Keratinocyte (primary cell): Measurements from ENCODE around the gene GRM1. TPM values are rescaled to one million over a fixed set of nuclear protein-coding genes. Genes with fewer than 3 reads are reported as not detected.

Source experiments
- DNase-seq: peaks from one replicate; pipeline ENCODE4 v3.0.0-alpha.2; 2011; ENCODE audit warnings: low read depth, missing footprints, low spot score
- FAIRE-seq: peaks from 2 replicates; lab custom pipeline; 2011; peaks lifted over from hg19 to GRCh38; lab: Jason Lieb, UNC
- H2AFZ ChIP-seq: 2 replicates; pipeline ENCODE4 v1.6.0; 2012; ENCODE audit warnings: low read length, control low read depth, inconsistent platforms; ENCODE audit not compliant: control insufficient read depth
- H3K27ac ChIP-seq: 2 replicates; pipeline ENCODE4 v1.5.1; 2011; ENCODE audit warnings: low read length; ENCODE audit not compliant: control insufficient read depth, insufficient read depth
- H3K27me3 ChIP-seq: 3 replicates; pipeline ENCODE4 v1.6.0; 2011; ENCODE audit warnings: low read length; ENCODE audit not compliant: control insufficient read depth, insufficient read depth; ENCODE audit errors: extremely low read depth
- H3K36me3 ChIP-seq, 2 experiments: 2 replicates in 1 of 2; 3 replicates in 1 of 2; pipeline ENCODE4 v1.5.1; 2011; ENCODE audit warnings: low read length in 2 of 2, mild to moderate bottlenecking in 1 of 2; ENCODE audit not compliant: control insufficient read depth in 2 of 2, insufficient read depth in 2 of 2; ENCODE audit errors: extremely low read depth in 1 of 2
- H3K4me1 ChIP-seq: 3 replicates; pipeline ENCODE4 v1.5.1; 2011; ENCODE audit warnings: low read length; ENCODE audit not compliant: control insufficient read depth, insufficient read depth; ENCODE audit errors: extremely low read depth
- H3K4me2 ChIP-seq: 3 replicates; pipeline ENCODE4 v1.6.0; 2011; ENCODE audit warnings: low read depth, low read length; ENCODE audit not compliant: control insufficient read depth, insufficient read depth; ENCODE audit errors: extremely low read depth
- H3K4me3 ChIP-seq, 3 experiments: fragments of 200-600 bp in 1 of 3; sonication (generic) in 1 of 3; 2 replicates in 2 of 3; 3 replicates in 1 of 3; pipeline ENCODE4 v1.5.1; 2011 to 2016; ENCODE audit warnings: low read length in 3 of 3, mild to moderate bottlenecking in 3 of 3, control low read depth in 2 of 3, inconsistent platforms in 1 of 3, low read depth in 1 of 3, mixed read lengths in 1 of 3, mixed run types in 1 of 3, moderate library complexity in 1 of 3; ENCODE audit not compliant: control insufficient read depth in 2 of 3, insufficient read depth in 2 of 3; ENCODE audit errors: extremely low read depth in 1 of 3
- H3K79me2 ChIP-seq: 2 replicates; pipeline ENCODE4 v1.6.0; 2012; ENCODE audit warnings: low read length; ENCODE audit not compliant: control insufficient read depth, insufficient read depth
- H3K9ac ChIP-seq: 3 replicates; pipeline ENCODE4 v1.6.0; 2011; ENCODE audit warnings: low read length; ENCODE audit not compliant: control insufficient read depth, insufficient read depth; ENCODE audit errors: extremely low read depth
- H3K9me1 ChIP-seq: 3 replicates; pipeline ENCODE4 v1.6.0; 2011; ENCODE audit warnings: low read length; ENCODE audit not compliant: control insufficient read depth, insufficient read depth; ENCODE audit errors: extremely low read depth
- H3K9me3 ChIP-seq: 2 replicates; pipeline ENCODE4 v1.5.1; 2012; ENCODE audit warnings: low read depth, low read length; ENCODE audit not compliant: control insufficient read depth
- H4K20me1 ChIP-seq: 3 replicates; pipeline ENCODE4 v1.6.0; 2011; ENCODE audit warnings: low read length; ENCODE audit not compliant: control insufficient read depth, insufficient read depth; ENCODE audit errors: extremely low read depth
- CTCF ChIP-seq, 3 experiments: IDR thresholded peaks in 1 of 3; conservative IDR thresholded peaks in 1 of 3; optimal IDR thresholded peaks in 1 of 3; 2 replicates in 2 of 3; 3 replicates in 1 of 3; pipeline versions ENCODE3 to v1.5.1; 2011; ENCODE audit warnings: low read length in 3 of 3, mild to moderate bottlenecking in 3 of 3, moderate library complexity in 2 of 3, control low read depth in 1 of 3, inconsistent platforms in 1 of 3; ENCODE audit not compliant: insufficient read depth in 2 of 3; ENCODE audit errors: extremely low read depth in 1 of 3
- EZH2 ChIP-seq: IDR thresholded peaks from one replicate; pipeline ENCODE4 v1.6.1; 2012; ENCODE audit warnings: inconsistent platforms, mild to moderate bottlenecking, low read length, moderate library complexity
- dilution Hi-C: fragments of 300-500 bp; cut with MboI; formaldehyde crosslinking; loops from one replicate; pipeline ENCODE4 v1.7.0; 2020; ENCODE audit warnings: low sequenced_read_pairs; ENCODE audit not compliant: extremely low pct_ligation_motif_present
- polyA plus RNA-seq, 5 experiments: library from polyadenylated mRNA; depleted of rRNA in 3 of 5; stranded (reverse) in 3 of 5; stranded (forward) in 1 of 5; unstranded in 1 of 5; fragments of >200 nt; gene quantifications; 1 replicate in 1 of 5; 2 replicates in 3 of 5; 3 replicates in 1 of 5; pipeline versions ENCODE4 v1.2.1 to v1.2.3, GENCODE V29; 2011 to 2012; ENCODE audit warnings: missing spikeins in 2 of 5, low read depth in 1 of 5, low replicate concordance in 1 of 5

GRM1 gene
- polyA plus RNA-seq, 1 donor (not counting 4 experiments of a cell fraction or from before 2014, with no cell fraction given) = not detected

- Histone ChIP-seq H3K4me3 (no peak overlapping the region), H3K4me1 (no peaks in the 10 kb centered on the region), H3K36me3 (no peaks in the 10 kb centered on the region), H3K27me3 (no peaks in the 10 kb centered on the region), H4K20me1 (no peaks in the 10 kb centered on the region), H3K9me3 (no peaks in the 10 kb centered on the region), H3K27ac (no peak overlapping the region), H3K9ac (no peak overlapping the region), H3K4me2 (no peak overlapping the region), H3K9me1 (no peaks in the 10 kb centered on the region), H2AFZ (no peak overlapping the region), H3K79me2 (no peaks in the 10 kb centered on the region)
- DNase-seq (no peak), FAIRE-seq (no peak)
- no peak for TF ChIP-seq EZH2
- TF ChIP-seq CTCF (optimal IDR thresholded peaks at IDR 0.05 in 1 of 3, IDR thresholded peaks at IDR 0.05 in 1 of 3, conservative IDR thresholded peaks at IDR 0.05 in 1 of 3; ENCODE audit: extremely low read depth in 1 of 3, insufficient read depth in 2 of 3, low read length in 3 of 3) = no peak
- dilution Hi-C loops = no loop called here
Measured at GRCh38 chr6:146282837-146283236, 254.0 kb downstream of the GRM1 start.

GRCh38 chr6:146284311-146284710 lies 255.4 kb downstream of the GRM1 start:
- H3K36me3 ChIP-seq = no peaks in the 10 kb centered on the region
- no peaks in the 10 kb centered on the region for H3K79me2 ChIP-seq
- H3K9ac ChIP-seq = no peak overlapping the region
- dilution Hi-C loops = no loop called here
- no peak overlapping the region for H3K4me3 ChIP-seq
- no peaks in the 10 kb centered on the region for H3K4me1 ChIP-seq
- no peaks in the 10 kb centered on the region for H4K20me1 ChIP-seq
- DNase-seq = no peak
- no peak for FAIRE-seq
- H3K9me3 ChIP-seq = no peaks in the 10 kb centered on the region
- TF ChIP-seq EZH2 = no peak
- TF ChIP-seq CTCF (optimal IDR thresholded peaks at IDR 0.05 in 1 of 3, IDR thresholded peaks at IDR 0.05 in 1 of 3, conservative IDR thresholded peaks at IDR 0.05 in 1 of 3; ENCODE audit: extremely low read depth in 1 of 3, insufficient read depth in 2 of 3, low read length in 3 of 3) = no peak
- no peak overlapping the region for H3K4me2 ChIP-seq
- H2AFZ ChIP-seq = no peak overlapping the region
- H3K27ac ChIP-seq = no peak overlapping the region
- H3K9me1 ChIP-seq = no peaks in the 10 kb centered on the region
- no peaks in the 10 kb centered on the region for H3K27me3 ChIP-seq
